ENCODE data around the gene P3R3URF.
"Not testable (repeated sequence)": the region's sequence is repeated elsewhere in the genome, so short reads cannot be mapped to it uniquely, and the experiment has no call there.

The P3R3URF gene

GRCh38 chr1:46176211-46176865, at the start of gene P3R3URF:
TSS of gene P3R3URF (minus strand) at chr1:46176488. CDS start at chr1:46176471, 17 bp downstream.
- no peak for DNase-seq (ENCODE audit: low read depth)

GRCh38 chr1:46224966-46225365, 48.7 kb upstream of the P3R3URF start:
- no peak for DNase-seq (ENCODE audit: low read depth)

- peak; percentile 82 for DNase-seq (ENCODE audit: low read depth)
Observed at GRCh38 chr1:46223472-46223943, 47.2 kb upstream of the P3R3URF start.

GRCh38 chr1:46223055-46223454, 46.8 kb upstream of the P3R3URF start:
- not testable (repeated sequence) for DNase-seq (ENCODE audit: low read depth)

- no peak for DNase-seq (ENCODE audit: low read depth)
Observed at GRCh38 chr1:46221749-46222148, 45.5 kb upstream of the P3R3URF start.

- no peak for DNase-seq (ENCODE audit: low read depth)
Observed at GRCh38 chr1:46220808-46221207, 44.5 kb upstream of the P3R3URF start.

- DNase-seq (ENCODE audit: low read depth): no peak
Observed at GRCh38 chr1:46219551-46220520, 43.5 kb upstream of the P3R3URF start.

DNA sequence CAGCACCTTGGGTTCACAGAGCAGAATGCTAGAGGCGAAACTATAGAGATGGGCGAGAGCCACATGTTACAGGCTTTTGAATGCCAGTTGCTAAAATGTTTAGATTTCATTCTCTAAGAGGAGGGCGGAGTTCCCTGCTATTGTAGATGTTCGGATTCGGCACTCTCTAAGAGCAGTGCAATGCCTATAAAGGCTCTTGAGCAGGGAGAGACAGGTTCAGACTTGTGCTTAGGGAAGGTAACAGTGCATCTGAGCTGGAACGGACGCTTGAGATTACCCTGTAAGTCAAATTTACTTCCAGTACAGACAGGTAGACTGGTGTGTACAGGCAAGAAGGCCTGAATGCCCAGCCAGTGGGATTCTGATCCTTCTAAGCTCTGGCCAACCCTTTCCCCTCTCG, 42.2 kb upstream of the P3R3URF start:
- DNase-seq (ENCODE audit: low read depth): no peak

DNA sequence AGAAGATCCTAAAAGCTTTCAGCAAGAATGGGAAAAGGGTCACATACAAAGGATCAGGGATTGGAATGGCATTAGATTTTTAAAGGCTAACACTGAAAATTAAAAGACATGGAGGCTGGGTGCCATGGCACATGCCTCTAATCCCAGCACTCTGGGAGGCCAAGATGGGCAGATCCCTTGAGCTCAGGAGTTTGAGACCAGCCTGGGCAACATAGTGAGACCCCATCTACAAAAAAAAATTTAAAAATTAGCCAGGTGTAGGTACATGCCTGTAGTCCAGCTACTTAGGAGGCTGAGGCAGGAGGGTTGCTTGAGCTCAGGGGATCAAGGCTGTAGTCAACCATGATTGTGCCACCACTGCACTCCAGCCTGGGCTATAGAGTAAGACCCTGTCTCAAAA, 39.2 kb upstream of the P3R3URF start:
- no peak for DNase-seq (ENCODE audit: low read depth)

DNA sequence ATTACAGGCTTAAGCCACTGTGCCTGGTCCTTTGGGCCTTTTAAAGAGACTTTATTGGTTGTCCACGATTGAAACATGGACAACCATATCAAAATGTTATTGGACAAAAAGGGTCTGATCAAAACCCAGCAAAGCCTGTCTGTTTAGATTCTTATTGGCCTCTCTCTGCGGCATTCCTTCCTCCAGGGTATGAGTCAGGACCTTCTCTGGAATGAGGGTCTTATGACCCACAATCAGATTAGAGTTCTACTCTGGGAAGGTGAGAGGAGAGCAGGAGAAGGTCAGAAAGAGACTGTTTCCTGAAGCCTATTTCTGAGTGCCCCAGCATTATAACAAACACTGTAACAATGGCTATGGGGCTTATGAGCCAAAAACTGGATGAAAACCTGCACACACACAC, 34.8 kb upstream of the P3R3URF start:
- DNase-seq (ENCODE audit: low read depth): no peak

GRCh38 chr1:46210561-46210960, 34.3 kb upstream of the P3R3URF start:
- no peak for DNase-seq (ENCODE audit: low read depth)

GRCh38 chr1:46206399-46206798, 30.1 kb upstream of the P3R3URF start:
- DNase-seq (ENCODE audit: low read depth): no peak

- no peak for DNase-seq (ENCODE audit: low read depth)
Observed at GRCh38 chr1:46205791-46206190, 29.5 kb upstream of the P3R3URF start.

GRCh38 chr1:46205141-46205540, 28.9 kb upstream of the P3R3URF start:
- DNase-seq (ENCODE audit: low read depth): no peak

- DNase-seq (ENCODE audit: low read depth): no peak
Observed at GRCh38 chr1:46204406-46204742, 28.1 kb upstream of the P3R3URF start.

- no peak for DNase-seq (ENCODE audit: low read depth)
Observed at GRCh38 chr1:46203738-46204405, 27.6 kb upstream of the P3R3URF start.

GRCh38 chr1:46199233-46199749, 23.0 kb upstream of the P3R3URF start:
- no peak for DNase-seq (ENCODE audit: low read depth)

- DNase-seq (ENCODE audit: low read depth): peak; percentile 57
Observed at GRCh38 chr1:46197964-46198811, 21.9 kb upstream of the P3R3URF start, which contains the start of gene POMGNT1. TSS of gene POMGNT1 (minus strand) at chr1:46198434. CDS start at chr1:46197821, 613 bp downstream.

GRCh38 chr1:46197560-46197963, 21.3 kb upstream of the P3R3URF start:
- no peak for DNase-seq (ENCODE audit: low read depth)

DNA sequence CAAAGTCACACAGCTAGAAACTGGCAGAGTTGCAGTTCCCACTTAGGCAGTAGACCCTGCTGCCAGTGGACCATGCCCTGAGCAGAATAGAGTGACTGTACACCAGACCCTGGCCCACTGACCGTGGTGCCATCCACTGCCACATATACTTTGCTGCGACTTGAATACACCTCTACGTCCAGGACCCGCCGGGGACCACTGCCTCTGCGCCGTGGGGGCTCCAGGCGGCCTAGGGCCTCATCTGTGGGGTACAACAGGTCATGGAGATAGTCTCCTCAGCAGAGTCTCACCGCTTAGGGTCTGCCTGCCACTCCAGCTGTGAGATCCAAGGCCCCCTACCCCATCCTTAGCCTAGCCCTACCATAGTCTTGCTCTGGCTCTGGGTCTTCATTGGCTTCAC, 20.3 kb upstream of the P3R3URF start:
- no peak for DNase-seq (ENCODE audit: low read depth)

- DNase-seq (ENCODE audit: low read depth): no peak
Observed at GRCh38 chr1:46194641-46195193, 18.4 kb upstream of the P3R3URF start.

Measured in fibroblast of gingiva (primary cell).